ENCODE data around the gene NSUN4.
A peak's percentile ranks its signal among the peaks of the same experiment; 100 is the strongest.
"Not testable (repeated sequence)": the region's sequence is repeated elsewhere in the genome, so short reads cannot be mapped to it uniquely, and the experiment has no call there.

NSUN4 gene

GRCh38 chr1:46315669-46316403, 24.8 kb upstream of the NSUN4 start:
- H3K79me2 ChIP-seq (ENCODE audit: control insufficient read depth, low read length): peaks cover 73% of the 10 kb centered on the region
- H3F3A ChIP-seq (ENCODE audit: control insufficient read depth, insufficient read depth): peaks cover 41% of the 10 kb centered on the region
- no peak overlapping the region for H3K4me3 ChIP-seq (ENCODE audit: low read length)
- H3K36me3 ChIP-seq (ENCODE audit: control insufficient read depth, low read length): peaks cover 63% of the 10 kb centered on the region
- no peak for TF ChIP-seq EZH2phosphoT487 (IDR thresholded peaks at IDR 0.05; ENCODE audit: borderline replicate concordance, low read length)
- H3K9me3 ChIP-seq (ENCODE audit: control insufficient read depth, insufficient read depth, low read length): no peaks in the 10 kb centered on the region
- peak overlapping the region; percentile 28 for H3K27ac ChIP-seq (ENCODE audit: low read depth, low read length)
- no peaks in the 10 kb centered on the region for H3K9me2 ChIP-seq (replicated peaks; ENCODE audit: control insufficient read depth, low read length)
- no peaks in the 10 kb centered on the region for H4K20me1 ChIP-seq (ENCODE audit: control insufficient read depth, insufficient read depth, low read depth, low read length)
- no peaks in the 10 kb centered on the region for H3K27me3 ChIP-seq (ENCODE audit: control insufficient read depth, low read length)
- peaks cover 25% of the 10 kb centered on the region for H3K4me1 ChIP-seq (ENCODE audit: control insufficient read depth, low read length)
- no peak overlapping the region for H3K4me2 ChIP-seq (ENCODE audit: low read length)

- H3K36me3 ChIP-seq (ENCODE audit: control insufficient read depth, low read length): peaks cover 49% of the 10 kb centered on the region
- H3K4me1 ChIP-seq (ENCODE audit: control insufficient read depth, low read length): peaks cover 40% of the 10 kb centered on the region
Measured at GRCh38 chr1:46317323-46317722, 23.3 kb upstream of the NSUN4 start.

GRCh38 chr1:46319301-46319700, 21.3 kb upstream of the NSUN4 start:
- Histone ChIP-seq H3K4me2 (ENCODE audit: low read length) (peak overlapping the region; percentile 31; the same call in 1 of the 2 replicates), H3K4me1 (ENCODE audit: control insufficient read depth, low read length) (peaks cover 60% of the 10 kb centered on the region), H3K27ac (ENCODE audit: low read depth, low read length) (peak overlapping the region; percentile 99), H3F3A (ENCODE audit: control insufficient read depth, insufficient read depth) (peaks cover 51% of the 10 kb centered on the region), H3K79me2 (ENCODE audit: control insufficient read depth, low read length) (peaks cover 70% of the 10 kb centered on the region), H3K36me3 (ENCODE audit: control insufficient read depth, low read length) (peaks cover 39% of the 10 kb centered on the region)
- not testable (repeated sequence) for H3K27me3 ChIP-seq (ENCODE audit: control insufficient read depth, low read length); H3K4me3 ChIP-seq (ENCODE audit: low read length); H4K20me1 ChIP-seq (ENCODE audit: control insufficient read depth, insufficient read depth, low read depth, low read length); H3K9me2 ChIP-seq (replicated peaks; ENCODE audit: control insufficient read depth, low read length); H3K9me3 ChIP-seq (ENCODE audit: control insufficient read depth, insufficient read depth, low read length)

More at GRCh38 chr1:46317323-46317722, 23.3 kb upstream of the NSUN4 start:
- peaks cover 67% of the 10 kb centered on the region for H3K79me2 ChIP-seq (ENCODE audit: control insufficient read depth, low read length)
- no peaks in the 10 kb centered on the region for H4K20me1 ChIP-seq (ENCODE audit: control insufficient read depth, insufficient read depth, low read depth, low read length)
- H3K4me2 ChIP-seq (ENCODE audit: low read length): no peak overlapping the region
- TF ChIP-seq CTCF (IDR thresholded peaks at IDR 0.05; ENCODE audit: low read depth, low read length, poor library complexity, severe bottlenecking) (no peak), EZH2phosphoT487 (IDR thresholded peaks at IDR 0.05; ENCODE audit: borderline replicate concordance, low read length) (no peak)
- no peak overlapping the region for H3K27ac ChIP-seq (ENCODE audit: low read depth, low read length)
- peaks cover 49% of the 10 kb centered on the region for H3F3A ChIP-seq (ENCODE audit: control insufficient read depth, insufficient read depth)
- no peaks in the 10 kb centered on the region for H3K27me3 ChIP-seq (ENCODE audit: control insufficient read depth, low read length)
- H3K4me3 ChIP-seq (ENCODE audit: low read length): no peak overlapping the region
- H3K9me2 ChIP-seq (replicated peaks; ENCODE audit: control insufficient read depth, low read length): no peaks in the 10 kb centered on the region
- H3K9me3 ChIP-seq (ENCODE audit: control insufficient read depth, insufficient read depth, low read length): no peaks in the 10 kb centered on the region

- H3K79me2 ChIP-seq (ENCODE audit: control insufficient read depth, low read length): peaks cover 71% of the 10 kb centered on the region
Measured at GRCh38 chr1:46319960-46320914, 20.4 kb upstream of the NSUN4 start.

GRCh38 chr1:46322191-46322590, 18.4 kb upstream of the NSUN4 start:
- Histone ChIP-seq H3K36me3 (ENCODE audit: control insufficient read depth, low read length) (peaks cover 23% of the 10 kb centered on the region), H3K79me2 (ENCODE audit: control insufficient read depth, low read length) (peaks cover 69% of the 10 kb centered on the region), H3K4me1 (ENCODE audit: control insufficient read depth, low read length) (peaks cover 84% of the 10 kb centered on the region), H3K27ac (ENCODE audit: low read depth, low read length) (peak overlapping the region; percentile 99), H3K4me3 (ENCODE audit: low read length) (peak overlapping the region; percentile 59), H3K4me2 (ENCODE audit: low read length) (peak overlapping the region; percentile 76), H3F3A (ENCODE audit: control insufficient read depth, insufficient read depth) (peaks cover 58% of the 10 kb centered on the region)
- not testable (repeated sequence) for H3K9me3 ChIP-seq (ENCODE audit: control insufficient read depth, insufficient read depth, low read length); H4K20me1 ChIP-seq (ENCODE audit: control insufficient read depth, insufficient read depth, low read depth, low read length); H3K27me3 ChIP-seq (ENCODE audit: control insufficient read depth, low read length); H3K9me2 ChIP-seq (replicated peaks; ENCODE audit: control insufficient read depth, low read length)

More at GRCh38 chr1:46319960-46320914, 20.4 kb upstream of the NSUN4 start:
- peak overlapping the region; percentile 38; the same call in 1 of the 2 replicates for H3K4me3 ChIP-seq (ENCODE audit: low read length)
- H3K4me2 ChIP-seq (ENCODE audit: low read length): peak overlapping the region; percentile 76
- H3K27ac ChIP-seq (ENCODE audit: low read depth, low read length): peak overlapping the region; percentile 99
- H3K9me2 ChIP-seq (replicated peaks; ENCODE audit: control insufficient read depth, low read length); H3K9me3 ChIP-seq (ENCODE audit: control insufficient read depth, insufficient read depth, low read length); H4K20me1 ChIP-seq (ENCODE audit: control insufficient read depth, insufficient read depth, low read depth, low read length); H3K27me3 ChIP-seq (ENCODE audit: control insufficient read depth, low read length): not testable (repeated sequence)
- H3K36me3 ChIP-seq (ENCODE audit: control insufficient read depth, low read length): peaks cover 31% of the 10 kb centered on the region
- H3K4me1 ChIP-seq (ENCODE audit: control insufficient read depth, low read length): peaks cover 65% of the 10 kb centered on the region
- H3F3A ChIP-seq (ENCODE audit: control insufficient read depth, insufficient read depth): peaks cover 52% of the 10 kb centered on the region

- H3K27ac ChIP-seq (ENCODE audit: low read depth, low read length): peak overlapping the region; percentile 99
- peak overlapping the region; percentile 71 for H3K4me3 ChIP-seq (ENCODE audit: low read length)
- not testable (repeated sequence) for H3K9me2 ChIP-seq (replicated peaks; ENCODE audit: control insufficient read depth, low read length); H4K20me1 ChIP-seq (ENCODE audit: control insufficient read depth, insufficient read depth, low read depth, low read length); H3K27me3 ChIP-seq (ENCODE audit: control insufficient read depth, low read length); H3K9me3 ChIP-seq (ENCODE audit: control insufficient read depth, insufficient read depth, low read length)
- H3F3A ChIP-seq (ENCODE audit: control insufficient read depth, insufficient read depth): peaks cover 58% of the 10 kb centered on the region
- H3K4me1 ChIP-seq (ENCODE audit: control insufficient read depth, low read length): peaks cover 94% of the 10 kb centered on the region
- peaks cover 31% of the 10 kb centered on the region for H3K36me3 ChIP-seq (ENCODE audit: control insufficient read depth, low read length)
- H3K79me2 ChIP-seq (ENCODE audit: control insufficient read depth, low read length): peaks cover 77% of the 10 kb centered on the region
- peak overlapping the region; percentile 76 for H3K4me2 ChIP-seq (ENCODE audit: low read length)
Measured at GRCh38 chr1:46325285-46326076, 15.1 kb upstream of the NSUN4 start.
